ENCODE results near the gene CFAP161. TPM values are rescaled to one million over a fixed set of nuclear protein-coding genes. Genes with fewer than 3 reads are reported as not detected.

The CFAP161 gene
- polyA plus RNA-seq, 1 of the 3 experiments (the other 2 are of a cell fraction), result 0.03 TPM

GRCh38 chr15:81197255-81197630 is 63.2 kb downstream of the CFAP161 start:
- Histone ChIP-seq H4K20me1 (ENCODE audit: insufficient read depth) (no peaks in the 10 kb centered on the region), H3K79me2 (ENCODE audit: insufficient read depth) (no peaks in the 10 kb centered on the region), H2AFZ (ENCODE audit: low read depth) (no peak overlapping the region), H3K4me1 (ENCODE audit: control insufficient read depth in 1 of 2, insufficient read depth in 2 of 2, low read depth in 1 of 2, low read length in 1 of 2) (no peaks in the 10 kb centered on the region), H3K9me3 (no peaks in the 10 kb centered on the region), H3K27ac (ENCODE audit: low read depth in 2 of 2, low read length in 1 of 2) (no peak overlapping the region), H3K4me2 (no peak overlapping the region), H3K27me3 (ENCODE audit: insufficient read depth) (no peaks in the 10 kb centered on the region), H3K4me3 (ENCODE audit: low read depth in 2 of 2, low read length in 1 of 2) (no peak overlapping the region), H3K9ac (no peak overlapping the region), H3K9me2 (no peaks in the 10 kb centered on the region), H3F3A (replicated peaks; ENCODE audit: insufficient read depth) (no peaks in the 10 kb centered on the region), H3K36me3 (replicated peaks in 1 of 2; ENCODE audit: control insufficient read depth in 1 of 2, insufficient read depth in 2 of 2, low read length in 1 of 2) (no peaks in the 10 kb centered on the region)
- POLR2A ChIA-PET, result no interaction called here
- 41% methylated on average over 7 of the region's 7 CpGs for WGBS (ENCODE audit: low lambda C conversion rate)
- CTCF ChIA-PET, result interaction anchor here (1.6 kb wide), 1 partner anchor 41 kb away, joined by 3 read pairs; no protein-coding TSS in a partner anchor
- no peak for DNase-seq
- TF ChIP-seq GATA2 (CRISPR knock-in tag; IDR thresholded peaks at IDR 0.05) (no peak), RXRA (IDR thresholded peaks at IDR 0.05; ENCODE audit: borderline replicate concordance, low read depth) (no peak), MAX (IDR thresholded peaks at IDR 0.05; ENCODE audit: low read depth) (no peak), FOXJ3 (CRISPR knock-in tag; IDR thresholded peaks at IDR 0.05) (no peak)
- TF ChIP-seq, protein P1, sequence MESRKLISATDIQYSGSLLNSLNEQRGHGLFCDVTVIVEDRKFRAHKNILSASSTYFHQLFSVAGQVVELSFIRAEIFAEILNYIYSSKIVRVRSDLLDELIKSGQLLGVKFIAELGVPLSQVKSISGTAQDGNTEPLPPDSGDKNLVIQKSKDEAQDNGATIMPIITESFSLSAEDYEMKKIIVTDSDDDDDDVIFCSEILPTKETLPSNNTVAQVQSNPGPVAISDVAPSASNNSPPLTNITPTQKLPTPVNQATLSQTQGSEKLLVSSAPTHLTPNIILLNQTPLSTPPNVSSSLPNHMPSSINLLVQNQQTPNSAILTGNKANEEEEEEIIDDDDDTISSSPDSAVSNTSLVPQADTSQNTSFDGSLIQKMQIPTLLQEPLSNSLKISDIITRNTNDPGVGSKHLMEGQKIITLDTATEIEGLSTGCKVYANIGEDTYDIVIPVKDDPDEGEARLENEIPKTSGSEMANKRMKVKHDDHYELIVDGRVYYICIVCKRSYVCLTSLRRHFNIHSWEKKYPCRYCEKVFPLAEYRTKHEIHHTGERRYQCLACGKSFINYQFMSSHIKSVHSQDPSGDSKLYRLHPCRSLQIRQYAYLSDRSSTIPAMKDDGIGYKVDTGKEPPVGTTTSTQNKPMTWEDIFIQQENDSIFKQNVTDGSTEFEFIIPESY (IDR thresholded peaks at IDR 0.05; ENCODE audit: borderline replicate concordance, low read depth), result no peak

DNA sequence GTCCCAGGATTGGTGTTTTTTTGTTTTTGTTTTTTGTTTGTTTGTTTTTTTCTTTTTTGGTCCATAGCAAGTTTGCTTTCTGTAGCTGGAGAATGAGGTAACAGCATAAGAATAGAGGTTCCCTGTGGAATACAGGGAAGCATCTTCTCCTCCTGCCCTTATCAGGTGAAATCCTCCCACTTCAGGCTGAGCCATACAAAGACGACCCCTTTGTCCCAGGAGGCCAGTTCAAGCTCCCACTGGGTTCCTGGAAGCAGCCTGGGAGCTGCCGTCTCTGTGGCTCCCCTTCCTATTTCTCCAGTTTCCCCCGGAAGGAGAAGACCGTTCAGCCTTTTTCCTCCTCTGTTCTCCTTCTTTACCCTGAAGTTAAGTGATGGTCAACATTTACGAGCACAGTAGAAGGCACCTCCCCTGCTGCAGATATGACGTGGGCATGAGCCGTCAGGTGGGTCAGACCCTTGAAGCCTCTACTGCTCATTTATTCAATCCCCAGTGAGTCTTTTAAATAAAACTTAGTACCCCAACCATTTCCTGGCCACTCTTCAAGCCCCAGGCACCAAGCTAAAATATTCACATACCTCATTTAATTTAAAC is 63.7 kb downstream of the CFAP161 start:
- 58% methylated on average over 7 of the region's 7 CpGs for WGBS (ENCODE audit: low lambda C conversion rate)
- H3K27ac ChIP-seq (ENCODE audit: low read depth in 2 of 2, low read length in 1 of 2), result no peak overlapping the region
- H3F3A ChIP-seq (replicated peaks; ENCODE audit: insufficient read depth), result no peaks in the 10 kb centered on the region
- H3K9ac ChIP-seq, result no peak overlapping the region
- H3K4me2 ChIP-seq, result no peak overlapping the region
- DNase-seq, result no peak
- no peaks in the 10 kb centered on the region for H4K20me1 ChIP-seq (ENCODE audit: insufficient read depth)
- no peaks in the 10 kb centered on the region for H3K36me3 ChIP-seq (replicated peaks in 1 of 2; ENCODE audit: control insufficient read depth in 1 of 2, insufficient read depth in 2 of 2, low read length in 1 of 2)
- no peak overlapping the region for H2AFZ ChIP-seq (ENCODE audit: low read depth)
- no peak for TF ChIP-seq FOXM1 (IDR thresholded peaks at IDR 0.05; ENCODE audit: low read depth)
- H3K9me2 ChIP-seq, result no peaks in the 10 kb centered on the region
- no peak overlapping the region for H3K4me3 ChIP-seq (ENCODE audit: low read depth in 2 of 2, low read length in 1 of 2)
- CTCF ChIA-PET, result interaction anchor here (1.2 to 1.6 kb wide), 2 partner anchors 42 to 68 kb away, joined by 3 to 4 read pairs; no protein-coding TSS in a partner anchor
- H3K9me3 ChIP-seq, result no peaks in the 10 kb centered on the region
- H3K4me1 ChIP-seq (ENCODE audit: control insufficient read depth in 1 of 2, insufficient read depth in 2 of 2, low read depth in 1 of 2, low read length in 1 of 2), result no peaks in the 10 kb centered on the region
- POLR2A ChIA-PET, result no interaction called here
- no peaks in the 10 kb centered on the region for H3K27me3 ChIP-seq (ENCODE audit: insufficient read depth)
- no peaks in the 10 kb centered on the region for H3K79me2 ChIP-seq (ENCODE audit: insufficient read depth)

Other genes with a start within 250 kb of the CFAP161 start
- 12.3 and 15.2 TPM in 2 replicates for gene MESD, start 144.5 kb upstream of the CFAP161 start, polyA plus RNA-seq (2012; rRNA removed)
- 4.4 and 5.0 TPM in 2 replicates for gene TLNRD1, start 133.3 kb upstream of the CFAP161 start, polyA plus RNA-seq (2012; rRNA removed)
- 0.10 TPM in 1 of 2 replicates, not detected in the other for gene IL16, start 62.6 kb downstream of the CFAP161 start, polyA plus RNA-seq (2012; rRNA removed)
- 1.6 and 3.2 TPM in 2 replicates for gene STARD5, start 189.9 kb downstream of the CFAP161 start, polyA plus RNA-seq (2012; rRNA removed)
- not detected in 2 replicates for gene TMC3, start 239.9 kb downstream of the CFAP161 start, polyA plus RNA-seq (2012; rRNA removed)

Data from SK-N-SH (cell line).